ENCODE results near the gene CELA3A. TPM values are rescaled to one million over a fixed set of nuclear protein-coding genes. Genes with fewer than 3 reads are reported as not detected.

Gene CELA3A, protein sequence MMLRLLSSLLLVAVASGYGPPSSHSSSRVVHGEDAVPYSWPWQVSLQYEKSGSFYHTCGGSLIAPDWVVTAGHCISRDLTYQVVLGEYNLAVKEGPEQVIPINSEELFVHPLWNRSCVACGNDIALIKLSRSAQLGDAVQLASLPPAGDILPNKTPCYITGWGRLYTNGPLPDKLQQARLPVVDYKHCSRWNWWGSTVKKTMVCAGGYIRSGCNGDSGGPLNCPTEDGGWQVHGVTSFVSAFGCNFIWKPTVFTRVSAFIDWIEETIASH
- total RNA-seq (2022; extraction: Qiagen RNA extraction) = not detected in 5 replicates

DNA sequence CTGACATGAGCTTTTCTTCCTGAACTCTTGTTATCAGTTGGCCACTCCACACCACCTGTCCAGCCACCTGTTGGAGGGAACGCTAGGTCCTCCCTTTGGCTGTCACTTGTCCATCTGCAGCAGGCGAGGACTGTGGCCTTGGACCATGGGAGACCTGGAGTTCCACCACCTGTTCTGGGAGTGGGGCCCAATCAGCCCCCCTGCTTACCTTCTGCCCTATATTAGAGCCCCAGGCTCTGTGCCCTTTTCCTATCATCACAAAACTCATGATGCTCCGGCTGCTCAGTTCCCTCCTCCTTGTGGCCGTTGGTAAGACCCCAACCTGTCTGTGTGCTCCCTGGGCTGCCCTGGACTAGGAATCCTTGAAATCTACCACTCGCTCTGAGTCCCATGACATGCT, at the start of gene CELA3A:
CELA3A (plus strand) TSS at position 249 of the 400 bp plus-strand sequence; CDS start at position 267, 18 bp downstream.

DNA sequence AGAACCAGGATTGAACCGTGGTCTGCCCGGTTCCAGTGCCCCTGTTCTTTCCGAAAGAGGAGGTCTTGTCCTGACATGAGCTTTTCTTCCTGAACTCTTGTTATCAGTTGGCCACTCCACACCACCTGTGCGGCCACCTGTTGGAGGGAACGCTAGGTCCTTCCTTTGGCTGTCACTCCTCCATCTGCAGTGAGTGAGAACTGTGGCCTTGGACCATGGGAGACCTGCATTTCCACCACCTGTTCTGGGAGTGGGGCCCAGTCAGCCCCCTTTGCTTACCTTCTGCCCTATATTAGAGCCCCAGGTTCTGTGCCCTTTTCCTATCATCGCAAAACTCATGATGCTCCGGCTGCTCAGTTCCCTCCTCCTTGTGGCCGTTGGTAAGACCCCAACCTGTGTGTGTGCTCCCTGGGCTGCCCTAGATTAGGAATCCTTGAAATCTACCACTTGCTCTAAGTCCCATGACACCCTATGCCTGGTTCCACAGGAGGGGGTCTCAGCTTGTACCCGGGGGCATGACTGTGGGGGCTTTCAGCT, 24.7 kb upstream of the CELA3A start, which contains the start of gene CELA3B:
CELA3B (plus strand) TSS at position 320 of the 537 bp plus-strand sequence; CDS start at position 338, 18 bp downstream.

DNA sequence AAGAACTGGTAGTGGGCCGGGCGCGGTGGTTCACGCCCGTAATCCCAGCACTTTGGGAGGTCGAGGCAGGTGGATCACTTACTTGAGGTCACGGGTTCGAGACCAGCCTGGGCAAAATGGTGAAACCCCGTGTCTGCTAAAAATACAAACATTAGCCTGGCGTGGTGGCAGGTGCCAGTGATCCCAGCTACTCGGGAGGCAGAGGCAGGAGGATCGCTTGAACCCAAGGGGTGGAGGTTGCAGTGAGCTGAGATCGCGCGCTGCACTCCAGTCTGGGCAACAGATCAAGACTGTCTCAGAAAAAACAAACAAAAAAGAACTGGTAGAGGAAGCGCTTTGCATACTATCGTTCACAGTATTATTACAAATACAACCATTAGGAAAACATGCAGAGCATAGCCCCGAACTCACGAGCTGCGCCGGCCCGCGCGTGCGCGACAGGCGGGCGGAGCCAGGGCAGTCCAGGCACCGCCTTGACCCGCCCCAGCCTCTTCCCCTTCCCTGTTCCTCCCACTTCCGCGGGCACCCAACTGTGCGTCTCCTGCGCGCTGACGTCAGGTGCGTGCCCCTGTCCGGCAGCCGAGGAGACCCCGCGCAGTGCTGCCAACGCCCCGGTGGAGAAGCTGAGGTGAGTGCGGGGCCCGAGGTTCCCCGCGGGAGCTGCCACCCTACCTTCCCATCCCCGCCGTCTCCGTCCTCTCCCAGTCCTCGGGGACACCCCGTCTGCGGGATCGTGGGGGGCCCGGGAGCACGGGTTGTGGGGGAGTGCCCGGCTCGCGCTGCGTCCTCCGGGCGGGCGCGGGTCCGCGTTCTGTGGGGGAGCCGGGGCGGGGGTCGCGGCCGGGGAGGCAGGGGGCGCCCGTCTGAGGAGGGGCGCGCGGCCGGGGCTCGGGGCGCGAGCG, 50.9 kb downstream of the CELA3A start, which contains the start of gene CDC42:
CDC42 (plus strand) TSS at position 595 of the 902 bp plus-strand sequence. CDS start 25,770 bp downstream, outside the sequence.

Other genes starting within 250 kb of the CELA3A start
- gene USP48, start 218.5 kb upstream of the CELA3A start, total RNA-seq (2022; extraction: Qiagen RNA extraction) = 15.3 to 19.1 TPM (median 18.0 TPM) in 5 replicates
- gene LDLRAD2, start 189.4 kb upstream of the CELA3A start, total RNA-seq (2022; extraction: Qiagen RNA extraction) = 0.02 to 0.12 TPM (median 0.02 TPM) in 4 of 5 replicates, not detected in the other
- gene HSPG2, start 64.3 kb upstream of the CELA3A start, total RNA-seq (2022; extraction: Qiagen RNA extraction) = 46.4 to 93.7 TPM (median 80.9 TPM) in 5 replicates
- not detected in 5 replicates for gene CELA3B, start 24.6 kb upstream of the CELA3A start, total RNA-seq (2022; extraction: Qiagen RNA extraction)
- 152 to 215 TPM (median 163 TPM) in 5 replicates for gene CDC42, start 51.1 kb downstream of the CELA3A start, total RNA-seq (2022; extraction: Qiagen RNA extraction)
- 0.27 to 0.41 TPM (median 0.37 TPM) in 5 replicates for gene WNT4, start 141.4 kb downstream of the CELA3A start, total RNA-seq (2022; extraction: Qiagen RNA extraction)

All from A549 treated with dexamethasone at 1 μM for 4 hours (cell line).